Astrocyte (in vitro differentiated cells and primary cell): ENCODE measurements around the gene CFAP70. TPM values are rescaled to one million over a fixed set of nuclear protein-coding genes. Genes with fewer than 3 reads are reported as not detected.
A peak's percentile ranks its signal among the peaks of the same experiment; 100 is the strongest.

ENCODE experiments used
- DNase-seq: peaks from one replicate; pipeline ENCODE4 v3.0.0-alpha.2; 2010; ENCODE audit warnings: low read depth
- FAIRE-seq: peaks from 2 replicates; lab custom pipeline; 2011; peaks lifted over from hg19 to GRCh38; lab: Jason Lieb, UNC
- H2AFZ ChIP-seq: 2 replicates; pipeline ENCODE4 v1.6.0; 2012; ENCODE audit warnings: low read depth, low read length, inconsistent platforms
- H3K27ac ChIP-seq: 2 replicates; pipeline ENCODE4 v1.5.1; 2011; ENCODE audit warnings: low read depth, low read length, inconsistent platforms
- H3K27me3 ChIP-seq: 2 replicates; pipeline ENCODE4 v1.6.0; 2011; ENCODE audit warnings: low read length, inconsistent platforms; ENCODE audit not compliant: insufficient read depth
- H3K36me3 ChIP-seq: 2 replicates; pipeline ENCODE4 v1.5.1; 2011; ENCODE audit warnings: low read length, inconsistent platforms; ENCODE audit not compliant: insufficient read depth
- H3K4me1 ChIP-seq: 2 replicates; pipeline ENCODE4 v1.5.1; 2011; ENCODE audit warnings: low read length, inconsistent platforms; ENCODE audit not compliant: insufficient read depth
- H3K4me2 ChIP-seq: 2 replicates; pipeline ENCODE4 v1.6.0; 2012; ENCODE audit warnings: low read length, inconsistent platforms
- H3K4me3 ChIP-seq: 2 replicates; pipeline ENCODE4 v1.5.1; 2011; ENCODE audit warnings: low read depth, mild to moderate bottlenecking, low read length, inconsistent platforms; ENCODE audit not compliant: insufficient read depth
- H3K79me2 ChIP-seq: 2 replicates; pipeline ENCODE4 v1.6.0; 2012; ENCODE audit warnings: mild to moderate bottlenecking, low read length, inconsistent platforms; ENCODE audit not compliant: insufficient read depth
- H3K9ac ChIP-seq: 2 replicates; pipeline ENCODE4 v1.6.0; 2012; ENCODE audit warnings: mild to moderate bottlenecking, low read length, inconsistent platforms
- H3K9me3 ChIP-seq: 2 replicates; pipeline ENCODE4 v1.5.1; 2012; ENCODE audit warnings: low read depth, mild to moderate bottlenecking, low read length, inconsistent platforms; ENCODE audit not compliant: insufficient read depth
- H4K20me1 ChIP-seq: 2 replicates; pipeline ENCODE4 v1.6.0; 2012; ENCODE audit warnings: low read length, inconsistent platforms; ENCODE audit not compliant: insufficient read depth
- H3K27ac Mint-ChIP-seq: one replicate; pipeline ENCODE4 v1.8.0; 2021; ENCODE audit warnings: mild to moderate bottlenecking, mixed read lengths; ENCODE audit not compliant: unreplicated experiment
- H3K27me3 Mint-ChIP-seq: one replicate; pipeline ENCODE4 v1.8.0; 2021; ENCODE audit warnings: low read depth, mixed read lengths; ENCODE audit not compliant: unreplicated experiment
- H3K36me3 Mint-ChIP-seq: one replicate; pipeline ENCODE4 v1.8.0; 2021; ENCODE audit warnings: low read depth, mixed read lengths; ENCODE audit not compliant: unreplicated experiment
- H3K4me1 Mint-ChIP-seq: one replicate; pipeline ENCODE4 v1.8.0; 2021; ENCODE audit warnings: low read depth, mixed read lengths; ENCODE audit not compliant: unreplicated experiment
- H3K4me3 Mint-ChIP-seq: one replicate; pipeline ENCODE4 v1.8.0; 2021; ENCODE audit warnings: mild to moderate bottlenecking, moderate library complexity, mixed read lengths; ENCODE audit not compliant: unreplicated experiment
- H3K9me3 Mint-ChIP-seq: one replicate; pipeline ENCODE4 v1.8.0; 2021; ENCODE audit warnings: mild to moderate bottlenecking, mixed read lengths; ENCODE audit not compliant: unreplicated experiment
- CTCF ChIP-seq: IDR thresholded peaks from 2 replicates; pipeline ENCODE4 v1.5.1; 2011; ENCODE audit warnings: low read depth, mild to moderate bottlenecking, inconsistent platforms, low read length, moderate library complexity; ENCODE audit not compliant: insufficient read depth
- EZH2 ChIP-seq: IDR thresholded peaks from 2 replicates; pipeline ENCODE4 v1.6.1; 2012; ENCODE audit warnings: mild to moderate bottlenecking, low read length, inconsistent platforms; ENCODE audit not compliant: insufficient read depth
- total RNA-seq: library from RNA; stranded (reverse); gene quantifications from 2 replicates; pipeline ENCODE4 v1.2.1, GENCODE V29; 2021

CFAP70 gene
- total RNA-seq, 1 donor from 2014 or later: 1.3 TPM

- H3K4me3 ChIP-seq: no peak overlapping the region
- no peak overlapping the region for H3K9ac ChIP-seq
- H4K20me1 ChIP-seq: no peaks in the 10 kb centered on the region
- DNase-seq (no peak), FAIRE-seq (no peak)
- no peak overlapping the region for H2AFZ ChIP-seq
- no peak for TF ChIP-seq CTCF
- TF ChIP-seq EZH2: no peak
- no peaks in the 10 kb centered on the region for H3K9me3 ChIP-seq
- no peaks in the 10 kb centered on the region for H3K9me3 Mint-ChIP-seq
- peaks cover 15% of the 10 kb centered on the region for H3K36me3 Mint-ChIP-seq
- H3K36me3 ChIP-seq: peaks cover 21% of the 10 kb centered on the region
- no peak overlapping the region for H3K4me2 ChIP-seq
- H3K27me3 ChIP-seq: no peaks in the 10 kb centered on the region
- H3K4me3 Mint-ChIP-seq: no peak overlapping the region
- H3K79me2 ChIP-seq: no peaks in the 10 kb centered on the region
- H3K27me3 Mint-ChIP-seq: no peaks in the 10 kb centered on the region
- no peak overlapping the region for H3K27ac ChIP-seq
- H3K4me1 Mint-ChIP-seq: no peaks in the 10 kb centered on the region
- no peak overlapping the region for H3K27ac Mint-ChIP-seq
- no peaks in the 10 kb centered on the region for H3K4me1 ChIP-seq
Measured at GRCh38 chr10:73364964-73365363, 6.3 kb upstream of the CFAP70 start.

- peaks cover 3% of the 10 kb centered on the region for H3K36me3 Mint-ChIP-seq
- H3K4me3 ChIP-seq: no peak overlapping the region
- H3K27ac Mint-ChIP-seq: no peak overlapping the region
Measured at GRCh38 chr10:73359492-73359891, 828 bp upstream of the CFAP70 start.

More at GRCh38 chr10:73359492-73359891, 828 bp upstream of the CFAP70 start:
- Histone ChIP-seq H4K20me1 (no peaks in the 10 kb centered on the region), H3K9ac (no peak overlapping the region), H3K4me2 (peak overlapping the region; percentile 88), H3K4me1 (peaks cover 5% of the 10 kb centered on the region), H3K27ac (no peak overlapping the region), H3K9me3 (no peaks in the 10 kb centered on the region), H2AFZ (peak overlapping the region; percentile 90), H3K36me3 (no peaks in the 10 kb centered on the region), H3K79me2 (no peaks in the 10 kb centered on the region), H3K27me3 (peaks cover 3% of the 10 kb centered on the region)
- Mint-ChIP-seq H3K9me3 (no peaks in the 10 kb centered on the region), H3K27me3 (peaks cover 7% of the 10 kb centered on the region), H3K4me3 (peak overlapping the region; percentile 96), H3K4me1 (no peaks in the 10 kb centered on the region)
- FAIRE-seq (no peak), DNase-seq (no peak)
- TF ChIP-seq CTCF (no peak), EZH2 (no peak)
